Panc1 (cell line): Measurements from ENCODE around the gene POC1B.

Experiments
- SIN3A ChIP-seq: IDR thresholded peaks from 2 replicates; pipeline ENCODE4 v1.6.1; 2012; ENCODE audit warnings: low read depth, mild to moderate bottlenecking, low read length, moderate library complexity, borderline replicate concordance; ENCODE audit not compliant: insufficient read depth
- TCF7L2 ChIP-seq: IDR thresholded peaks from 2 replicates; pipeline ENCODE4 v1.6.1; 2011; ENCODE audit warnings: mild to moderate bottlenecking, low read depth, low read length, inconsistent platforms
- TF ChIP-seq, protein P1 (sequence below): fragments of 450-650 bp; IDR thresholded peaks from 2 replicates; pipeline ENCODE4 v1.5.1; 2017; ENCODE audit warnings: mild to moderate bottlenecking

- TF ChIP-seq, protein P1, sequence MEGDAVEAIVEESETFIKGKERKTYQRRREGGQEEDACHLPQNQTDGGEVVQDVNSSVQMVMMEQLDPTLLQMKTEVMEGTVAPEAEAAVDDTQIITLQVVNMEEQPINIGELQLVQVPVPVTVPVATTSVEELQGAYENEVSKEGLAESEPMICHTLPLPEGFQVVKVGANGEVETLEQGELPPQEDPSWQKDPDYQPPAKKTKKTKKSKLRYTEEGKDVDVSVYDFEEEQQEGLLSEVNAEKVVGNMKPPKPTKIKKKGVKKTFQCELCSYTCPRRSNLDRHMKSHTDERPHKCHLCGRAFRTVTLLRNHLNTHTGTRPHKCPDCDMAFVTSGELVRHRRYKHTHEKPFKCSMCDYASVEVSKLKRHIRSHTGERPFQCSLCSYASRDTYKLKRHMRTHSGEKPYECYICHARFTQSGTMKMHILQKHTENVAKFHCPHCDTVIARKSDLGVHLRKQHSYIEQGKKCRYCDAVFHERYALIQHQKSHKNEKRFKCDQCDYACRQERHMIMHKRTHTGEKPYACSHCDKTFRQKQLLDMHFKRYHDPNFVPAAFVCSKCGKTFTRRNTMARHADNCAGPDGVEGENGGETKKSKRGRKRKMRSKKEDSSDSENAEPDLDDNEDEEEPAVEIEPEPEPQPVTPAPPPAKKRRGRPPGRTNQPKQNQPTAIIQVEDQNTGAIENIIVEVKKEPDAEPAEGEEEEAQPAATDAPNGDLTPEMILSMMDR = peak; percentile 71; the same call in 1 of the 2 replicates
- no peak for TF ChIP-seq SIN3A
- TF ChIP-seq TCF7L2 = no peak
Observed at GRCh38 chr12:89470741-89471509, 54.9 kb downstream of the POC1B start.
